NCI-H2081 (cell line): ENCODE measurements around the gene NEDD4.

Source experiments
- DNase-seq, 2 experiments: peaks; one replicate each; lab custom pipeline; 2025; lab: John Stamatoyannopoulos, UW

NEDD4 gene

GRCh38 chr15:55778932-55779331, 214.5 kb downstream of the NEDD4 start:
- no peak for DNase-seq
